Mucosa of stomach (tissue), 1 donor: ENCODE measurements around the gene CRHBP.
"Not testable (repeated sequence)": the region's sequence is repeated elsewhere in the genome, so short reads cannot be mapped to it uniquely, and the experiment has no call there.

Experiments used
- H3K27me3 ChIP-seq: one replicate; pipeline ENCODE4 v1.7.0; 2013; ENCODE audit warnings: mild to moderate bottlenecking, low read length; ENCODE audit not compliant: control insufficient read depth, insufficient read depth
- H3K36me3 ChIP-seq: one replicate; pipeline ENCODE4 v1.7.0; 2013; ENCODE audit warnings: low read length; ENCODE audit not compliant: control insufficient read depth, insufficient read depth
- H3K4me1 ChIP-seq: one replicate; pipeline ENCODE4 v1.7.0; 2013; ENCODE audit warnings: mild to moderate bottlenecking, low read length; ENCODE audit not compliant: control insufficient read depth, insufficient read depth
- H3K4me3 ChIP-seq: one replicate; pipeline ENCODE4 v1.7.0; 2013; ENCODE audit warnings: low read length
- H3K9ac ChIP-seq: one replicate; pipeline ENCODE4 v1.7.0; 2013; ENCODE audit warnings: mild to moderate bottlenecking, low read length, moderate library complexity
- H3K9me3 ChIP-seq: one replicate; pipeline ENCODE4 v1.7.0; 2013; ENCODE audit warnings: mild to moderate bottlenecking, low read length, moderate library complexity; ENCODE audit not compliant: control insufficient read depth
- donor health status: Pancreatic carcinoma.

The CRHBP gene

DNA sequence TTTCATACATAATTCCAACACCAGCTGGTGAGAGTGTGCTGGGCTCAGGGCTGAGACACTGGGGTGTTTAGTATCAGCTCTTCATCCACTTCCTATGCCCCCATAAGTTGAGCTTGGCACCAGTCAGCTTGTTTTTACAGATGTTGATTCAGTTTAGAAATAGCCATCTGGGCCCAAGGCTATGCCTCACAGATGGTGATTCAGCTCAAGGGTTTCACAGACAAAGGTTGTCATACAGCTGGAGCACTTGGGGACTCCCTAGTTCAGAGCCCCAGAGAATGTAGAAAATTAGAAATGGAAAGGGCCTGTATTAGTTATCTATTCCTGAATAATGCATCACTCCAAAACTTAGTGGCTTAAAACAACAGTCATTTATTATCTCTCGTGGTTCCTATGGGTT lies 10.3 kb upstream of the CRHBP start:
- Histone ChIP-seq H3K9me3 (no peaks in the 10 kb centered on the region), H3K27me3 (no peaks in the 10 kb centered on the region), H3K4me1 (no peaks in the 10 kb centered on the region), H3K4me3 (no peak overlapping the region), H3K9ac (no peak overlapping the region), H3K36me3 (no peaks in the 10 kb centered on the region)

DNA sequence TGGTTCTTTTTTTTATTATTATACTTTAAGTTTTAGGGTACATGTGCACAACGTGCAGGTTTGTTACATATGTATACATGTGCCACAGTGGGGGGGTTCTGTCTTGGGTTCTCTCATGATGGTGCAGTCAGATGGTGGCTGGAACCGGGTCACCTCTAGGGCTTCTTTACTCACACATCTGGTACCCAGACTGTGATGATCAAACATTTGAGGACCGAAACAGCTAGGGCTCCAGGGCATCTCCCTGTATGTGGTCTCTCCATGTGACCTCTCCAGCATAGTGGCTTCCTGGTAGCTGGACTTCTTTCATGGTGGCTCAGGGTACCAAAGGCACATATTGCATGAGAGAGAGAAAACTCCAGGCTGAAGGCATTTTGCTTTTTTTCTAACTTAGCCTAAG lies 9.8 kb upstream of the CRHBP start:
- no peaks in the 10 kb centered on the region for H3K9me3 ChIP-seq
- no peaks in the 10 kb centered on the region for H3K36me3 ChIP-seq
- no peak overlapping the region for H3K4me3 ChIP-seq
- no peak overlapping the region for H3K9ac ChIP-seq
- H3K27me3 ChIP-seq, result no peaks in the 10 kb centered on the region
- H3K4me1 ChIP-seq, result no peaks in the 10 kb centered on the region

DNA sequence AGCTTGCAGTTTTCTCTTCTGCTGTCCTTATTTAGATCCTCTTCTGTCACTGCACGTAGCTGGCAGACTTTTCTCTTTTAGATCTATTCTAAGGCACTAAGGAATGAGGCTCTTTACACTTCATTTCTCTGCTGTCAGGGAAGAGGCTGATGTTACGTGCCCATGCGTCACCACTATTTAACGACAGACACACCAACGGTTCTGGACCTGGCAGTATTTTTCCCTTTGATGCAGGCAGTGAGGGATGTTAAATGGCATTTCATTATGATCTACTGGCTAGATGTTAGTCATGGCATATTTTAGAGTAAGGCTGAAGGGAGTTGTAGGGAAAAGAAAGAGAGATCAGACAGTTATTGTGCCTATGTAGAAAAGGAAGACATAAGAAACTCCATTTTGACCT lies 8.2 kb upstream of the CRHBP start:
- Histone ChIP-seq H3K9ac (no peak overlapping the region), H3K9me3 (no peaks in the 10 kb centered on the region)

DNA sequence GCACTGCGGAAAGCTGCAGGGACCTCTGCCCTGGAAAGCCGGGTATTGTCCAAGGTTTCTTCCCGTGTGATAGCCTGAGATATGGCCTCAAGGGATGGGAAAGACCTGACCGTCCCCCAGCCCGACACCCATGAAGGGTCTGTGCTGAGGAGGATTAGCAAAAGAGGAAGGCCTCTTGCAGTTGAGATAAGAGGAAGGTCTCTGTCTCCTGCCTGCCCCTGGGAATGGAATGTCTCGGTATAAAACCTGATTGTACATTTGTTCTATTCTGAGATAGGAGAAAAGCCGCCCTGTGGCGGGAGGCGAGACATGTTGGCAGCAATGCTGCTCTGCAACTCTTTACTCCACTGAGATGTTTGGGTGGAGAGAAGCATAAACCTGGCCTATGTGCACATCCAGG lies 7.6 kb upstream of the CRHBP start:
- H3K4me1 ChIP-seq, H3K4me3 ChIP-seq, H3K9ac ChIP-seq, H3K36me3 ChIP-seq, H3K27me3 ChIP-seq, H3K9me3 ChIP-seq: not testable (repeated sequence)

More for the DNA sequence above, 8.2 kb upstream of the CRHBP start:
- Histone ChIP-seq H3K4me3 (no peak overlapping the region), H3K4me1 (no peaks in the 10 kb centered on the region), H3K27me3 (no peaks in the 10 kb centered on the region), H3K36me3 (no peaks in the 10 kb centered on the region)

DNA sequence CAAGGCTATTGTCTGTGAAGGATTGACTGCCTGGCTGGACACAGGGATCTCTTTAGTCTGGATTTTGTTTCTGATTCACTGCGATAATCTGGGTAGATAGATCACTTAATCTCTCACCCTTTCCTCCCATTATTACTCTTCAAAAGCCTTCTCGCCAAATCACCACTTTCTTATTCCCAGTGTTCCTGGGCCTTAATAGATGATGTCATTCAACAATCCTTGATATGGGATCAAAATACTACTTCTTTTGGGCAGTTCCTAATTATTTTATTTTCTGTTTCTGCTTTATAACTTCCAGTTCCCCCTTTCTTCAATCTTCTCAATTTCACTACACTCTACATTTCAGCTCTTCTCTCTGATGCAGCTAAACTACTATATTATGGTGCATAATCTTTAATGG lies 6.8 kb upstream of the CRHBP start:
- no peak overlapping the region for H3K9ac ChIP-seq
- H3K4me1 ChIP-seq, result no peaks in the 10 kb centered on the region
- H3K36me3 ChIP-seq, result no peaks in the 10 kb centered on the region
- no peaks in the 10 kb centered on the region for H3K27me3 ChIP-seq
- no peak overlapping the region for H3K4me3 ChIP-seq
- H3K9me3 ChIP-seq, result no peaks in the 10 kb centered on the region

DNA sequence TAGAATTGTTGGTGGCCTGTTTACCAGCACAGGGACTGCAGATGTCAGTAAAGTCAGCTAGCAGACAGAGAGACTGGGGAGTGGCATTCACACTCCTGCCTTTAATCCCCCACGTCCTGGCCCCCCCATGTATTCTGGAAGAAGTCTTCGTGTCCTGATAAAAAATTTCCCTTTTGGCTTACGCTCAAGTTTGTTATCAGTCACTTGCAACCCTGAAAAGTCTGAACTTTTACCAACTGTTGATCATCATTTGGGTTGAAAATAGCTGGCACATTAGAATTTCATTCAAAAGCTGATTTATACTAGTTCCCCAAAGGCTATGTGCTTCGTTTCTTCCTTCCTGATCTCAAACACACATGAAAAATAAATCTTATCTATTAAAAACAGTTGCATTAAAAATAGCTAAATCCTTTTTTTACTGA lies 5.8 kb upstream of the CRHBP start:
- no peaks in the 10 kb centered on the region for H3K36me3 ChIP-seq
- no peak overlapping the region for H3K4me3 ChIP-seq
- no peak overlapping the region for H3K9ac ChIP-seq
- no peaks in the 10 kb centered on the region for H3K9me3 ChIP-seq
- H3K27me3 ChIP-seq, result peaks cover 5% of the 10 kb centered on the region
- no peaks in the 10 kb centered on the region for H3K4me1 ChIP-seq

DNA sequence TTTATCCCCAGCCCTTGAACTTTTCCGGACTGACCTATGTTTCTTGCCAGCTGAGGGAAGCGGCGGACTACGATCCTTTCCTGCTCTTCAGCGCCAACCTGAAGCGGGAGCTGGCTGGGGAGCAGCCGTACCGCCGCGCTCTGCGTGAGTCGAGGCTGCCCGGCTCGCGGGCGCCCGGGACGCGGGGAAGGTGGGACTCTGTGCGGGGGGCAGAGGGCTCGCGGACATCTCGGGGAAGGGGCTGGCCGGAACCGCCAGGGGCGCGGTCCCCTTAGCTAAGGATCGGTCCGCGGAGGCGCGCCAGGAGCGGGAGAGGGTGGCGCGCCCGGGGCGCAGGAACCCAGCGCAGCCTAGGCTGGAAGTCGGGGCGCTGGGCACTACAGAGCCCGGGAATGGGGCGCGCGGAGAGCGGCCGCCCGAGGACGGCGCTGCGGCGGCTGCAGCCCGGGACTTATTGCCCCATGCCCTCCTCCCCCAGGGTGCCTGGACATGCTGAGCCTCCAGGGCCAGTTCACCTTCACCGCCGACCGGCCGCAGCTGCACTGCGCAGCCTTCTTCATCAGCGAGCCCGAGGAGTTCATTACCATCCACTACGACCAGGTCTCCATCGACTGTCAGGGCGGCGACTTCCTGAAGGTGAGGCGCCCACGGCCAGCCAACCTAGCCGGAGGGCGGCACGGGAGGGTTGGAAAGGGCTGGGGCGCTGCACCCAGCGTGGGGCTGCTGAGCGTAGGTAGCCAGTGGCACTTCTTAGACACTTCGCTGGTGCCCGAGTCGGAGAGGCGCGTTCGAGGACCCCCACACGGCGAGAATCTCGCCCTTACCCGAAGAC lies 922 bp downstream of the CRHBP start:
- Histone ChIP-seq H3K9ac (no peak overlapping the region), H3K4me3 (no peak overlapping the region)

DNA sequence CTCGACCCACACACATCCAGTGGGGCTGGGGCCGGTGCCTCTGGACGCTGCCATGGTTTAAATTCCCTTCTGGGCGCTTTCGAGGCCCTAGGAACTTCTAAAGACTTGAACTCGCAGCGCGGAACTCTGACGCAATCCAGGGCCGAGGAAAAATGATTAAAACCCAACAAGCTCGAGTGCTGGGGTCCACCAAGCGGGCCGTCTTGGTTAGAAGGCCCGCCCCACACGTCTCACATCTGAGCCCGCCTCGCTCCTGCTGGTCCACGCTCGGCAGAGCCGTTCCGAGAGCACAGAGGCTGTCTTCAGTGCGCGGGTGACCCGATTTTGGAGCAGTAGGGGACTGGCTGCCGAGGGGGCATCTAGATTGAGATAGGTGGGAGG lies 1.5 kb downstream of the CRHBP start:
- no peak overlapping the region for H3K4me3 ChIP-seq
- H3K9ac ChIP-seq, result no peak overlapping the region
- no peaks in the 10 kb centered on the region for H3K9me3 ChIP-seq
- no peaks in the 10 kb centered on the region for H3K4me1 ChIP-seq
- H3K36me3 ChIP-seq, result no peaks in the 10 kb centered on the region
- H3K27me3 ChIP-seq, result peaks cover 41% of the 10 kb centered on the region

More for the DNA sequence above, 922 bp downstream of the CRHBP start:
- H3K36me3 ChIP-seq, result no peaks in the 10 kb centered on the region
- no peaks in the 10 kb centered on the region for H3K4me1 ChIP-seq
- H3K27me3 ChIP-seq, result peaks cover 41% of the 10 kb centered on the region
- H3K9me3 ChIP-seq, result no peaks in the 10 kb centered on the region

DNA sequence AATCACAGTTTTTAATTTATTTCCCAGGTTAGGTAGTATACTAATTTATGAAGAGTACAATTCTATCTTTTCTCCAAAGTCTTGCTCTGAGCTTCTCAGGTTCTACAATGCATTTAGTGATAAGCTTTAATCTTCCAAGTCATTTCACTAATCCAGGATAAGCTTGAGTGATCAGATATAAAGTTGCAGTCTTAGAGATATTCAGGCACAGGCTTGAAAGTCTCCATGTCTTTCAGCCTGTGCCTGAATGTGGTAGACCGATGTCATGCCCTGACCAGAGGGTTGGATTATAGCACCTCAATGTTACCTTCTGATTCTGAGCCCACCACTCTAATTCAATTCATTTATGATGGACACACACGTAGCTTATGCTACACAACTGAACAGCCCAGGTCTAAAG lies 3.2 kb downstream of the CRHBP start:
- Histone ChIP-seq H3K9me3 (no peaks in the 10 kb centered on the region), H3K36me3 (no peaks in the 10 kb centered on the region), H3K4me1 (no peaks in the 10 kb centered on the region), H3K4me3 (no peak overlapping the region), H3K27me3 (peaks cover 41% of the 10 kb centered on the region), H3K9ac (no peak overlapping the region)

DNA sequence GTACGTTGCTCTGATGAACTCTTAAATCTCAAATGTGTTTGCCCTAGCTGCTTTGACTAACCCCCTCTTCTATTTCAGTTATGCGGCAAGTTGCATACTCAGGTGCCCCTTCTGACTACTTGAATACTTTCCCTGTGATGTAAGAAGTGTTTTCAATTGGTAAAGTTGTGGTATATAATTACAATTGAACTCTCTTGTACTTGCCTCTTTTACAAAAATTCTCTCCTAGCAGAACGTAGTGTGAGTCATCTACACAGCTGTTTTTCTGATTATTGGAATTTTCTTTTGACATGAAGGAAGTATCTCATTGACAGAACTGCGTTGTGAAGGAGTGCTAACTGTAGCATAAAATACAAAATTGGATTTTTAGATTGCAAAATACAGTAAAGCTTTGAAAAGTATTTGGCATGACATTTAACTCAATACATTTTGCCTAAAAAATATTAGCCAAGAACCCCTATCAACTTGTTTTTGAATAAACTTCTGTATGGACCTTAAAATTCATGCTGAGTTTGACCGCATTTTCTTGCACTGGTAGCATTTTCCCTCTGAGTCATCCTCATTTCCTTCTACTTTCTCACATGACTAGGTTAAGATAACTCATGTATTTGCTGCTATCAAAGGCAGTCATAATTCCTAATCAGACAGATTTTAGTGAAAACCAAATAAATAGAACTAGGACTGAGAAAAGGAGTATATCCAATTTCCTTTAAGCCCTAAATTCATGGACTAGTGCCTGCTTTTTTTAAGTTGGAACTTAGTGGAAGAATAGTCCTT lies 6.3 kb downstream of the CRHBP start:
- H3K4me1 ChIP-seq, result no peaks in the 10 kb centered on the region
- no peaks in the 10 kb centered on the region for H3K9me3 ChIP-seq
- no peak overlapping the region for H3K9ac ChIP-seq
- H3K36me3 ChIP-seq, result no peaks in the 10 kb centered on the region
- H3K4me3 ChIP-seq, result no peak overlapping the region
- peaks cover 22% of the 10 kb centered on the region for H3K27me3 ChIP-seq

DNA sequence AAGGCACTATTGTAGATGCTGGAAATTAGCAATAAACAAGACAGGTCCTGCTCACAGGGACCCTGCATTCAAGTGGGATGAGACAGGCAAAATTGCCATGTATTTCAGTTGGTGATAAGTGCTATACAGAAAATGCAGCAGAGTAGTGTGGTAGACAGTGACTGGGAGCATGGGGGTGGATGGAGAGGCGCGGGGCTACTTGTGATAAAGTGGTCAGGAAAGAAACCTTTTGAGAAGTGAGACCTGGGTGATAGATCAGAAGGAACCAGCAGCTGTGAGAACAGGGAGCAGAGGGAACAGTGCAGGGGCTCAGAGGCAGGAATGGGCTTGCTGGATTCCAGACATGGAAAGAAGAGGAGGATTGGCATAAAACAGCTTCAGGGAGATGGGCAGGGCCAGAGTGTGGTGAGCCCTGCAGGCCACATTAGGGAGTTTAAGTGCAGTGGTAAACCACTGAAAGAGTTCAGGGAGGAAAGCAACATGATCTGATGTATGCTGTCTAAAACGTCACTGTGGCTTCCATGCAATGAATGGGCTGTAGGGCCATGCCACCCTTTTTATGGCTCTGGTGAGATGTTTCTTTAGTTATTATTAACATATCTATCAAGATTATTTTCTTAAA lies 7.3 kb downstream of the CRHBP start:
- Histone ChIP-seq H3K36me3 (no peaks in the 10 kb centered on the region), H3K9me3 (no peaks in the 10 kb centered on the region), H3K4me3 (no peak overlapping the region), H3K27me3 (peaks cover 14% of the 10 kb centered on the region), H3K9ac (no peak overlapping the region), H3K4me1 (no peaks in the 10 kb centered on the region)

DNA sequence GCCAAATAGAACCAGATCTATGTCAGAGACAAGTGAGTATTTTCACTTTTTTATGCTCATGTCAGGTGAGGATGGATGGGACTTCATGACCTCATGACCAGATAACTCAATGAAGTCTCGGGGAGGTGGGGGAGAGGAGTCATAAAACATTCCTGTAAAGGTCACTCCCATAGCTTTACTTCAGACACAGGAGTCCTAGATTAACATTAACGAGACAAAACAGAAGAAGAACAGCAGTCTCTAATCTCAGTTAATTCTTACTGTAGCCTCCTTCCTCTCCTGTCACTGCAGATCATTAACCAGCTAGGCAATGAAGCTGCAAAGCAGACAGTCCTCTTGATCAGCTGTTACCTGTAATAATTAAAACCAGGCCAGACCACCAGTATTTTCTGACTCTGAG lies 11.2 kb downstream of the CRHBP start:
- no peak overlapping the region for H3K9ac ChIP-seq
- no peaks in the 10 kb centered on the region for H3K36me3 ChIP-seq
- H3K4me3 ChIP-seq, result no peak overlapping the region
- no peaks in the 10 kb centered on the region for H3K9me3 ChIP-seq
- no peaks in the 10 kb centered on the region for H3K4me1 ChIP-seq
- H3K27me3 ChIP-seq, result peaks cover 6% of the 10 kb centered on the region
